ENCODE data around the gene CDCA4.

- TF ChIP-seq CTCF (IDR thresholded peaks at IDR 0.05): peak; percentile 91
- no peak for TF ChIP-seq HMGXB4 (CRISPR knock-in tag; IDR thresholded peaks at IDR 0.05; ENCODE audit: borderline replicate concordance)
- no peak for TF ChIP-seq RCOR1 (IDR thresholded peaks at IDR 0.05; ENCODE audit: low read depth, low read length)
- peak; percentile 87 to 92 for TF ChIP-seq RAD21 (conservative IDR thresholded peaks at IDR 0.05 in 1 of 2, IDR thresholded peaks at IDR 0.05 in 1 of 2)
- TF ChIP-seq REST (IDR thresholded peaks at IDR 0.05): no peak
- TF ChIP-seq RFX5 (IDR thresholded peaks at IDR 0.05): no peak
These were observed 44.5 kb downstream of the CDCA4 start for GRCh38 chr14:104976198-104977007.

Measured in A549 (cell line).